Testis (tissue), 2 donors: ENCODE measurements around the gene ESPNL.

Experiments
- POLR2A ChIP-seq: fragments of 450-650 bp; IDR thresholded peaks from one replicate; pipeline ENCODE4 v1.6.1; 2017; ENCODE audit warnings: antibody characterized with exemption, mild to moderate bottlenecking, moderate library complexity
- TF ChIP-seq, protein P1 (sequence below), 3 experiments: fragments of 450-650 bp in 2 of 3; fragments of 200-600 bp in 1 of 3; sonication (generic) in 1 of 3; IDR thresholded peaks; one replicate each; pipeline ENCODE4 v1.5.1; 2016 to 2019; ENCODE audit warnings: antibody characterized with exemption in 3 of 3, mild to moderate bottlenecking in 2 of 3, moderate library complexity in 1 of 3

DNA sequence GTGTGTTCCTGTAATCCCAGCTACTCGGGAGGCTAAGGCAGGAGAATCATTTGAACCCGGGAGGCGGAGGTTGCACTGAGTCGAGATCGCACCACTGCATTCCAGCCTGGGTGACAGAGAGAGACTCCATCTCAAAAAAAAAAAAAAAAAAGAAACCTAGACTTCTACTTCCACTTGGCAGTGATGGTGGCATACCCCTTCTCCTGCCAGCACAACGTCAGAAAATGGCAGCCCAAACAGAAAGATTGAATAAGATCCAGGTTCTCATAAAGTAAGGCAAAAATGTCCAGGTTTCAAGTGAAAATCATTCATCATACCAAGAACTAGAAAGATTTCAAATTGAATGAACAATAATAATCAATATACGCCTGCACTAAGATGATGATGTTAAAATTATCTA lies 15.4 kb upstream of the ESPNL start:
- TF ChIP-seq, protein P1, sequence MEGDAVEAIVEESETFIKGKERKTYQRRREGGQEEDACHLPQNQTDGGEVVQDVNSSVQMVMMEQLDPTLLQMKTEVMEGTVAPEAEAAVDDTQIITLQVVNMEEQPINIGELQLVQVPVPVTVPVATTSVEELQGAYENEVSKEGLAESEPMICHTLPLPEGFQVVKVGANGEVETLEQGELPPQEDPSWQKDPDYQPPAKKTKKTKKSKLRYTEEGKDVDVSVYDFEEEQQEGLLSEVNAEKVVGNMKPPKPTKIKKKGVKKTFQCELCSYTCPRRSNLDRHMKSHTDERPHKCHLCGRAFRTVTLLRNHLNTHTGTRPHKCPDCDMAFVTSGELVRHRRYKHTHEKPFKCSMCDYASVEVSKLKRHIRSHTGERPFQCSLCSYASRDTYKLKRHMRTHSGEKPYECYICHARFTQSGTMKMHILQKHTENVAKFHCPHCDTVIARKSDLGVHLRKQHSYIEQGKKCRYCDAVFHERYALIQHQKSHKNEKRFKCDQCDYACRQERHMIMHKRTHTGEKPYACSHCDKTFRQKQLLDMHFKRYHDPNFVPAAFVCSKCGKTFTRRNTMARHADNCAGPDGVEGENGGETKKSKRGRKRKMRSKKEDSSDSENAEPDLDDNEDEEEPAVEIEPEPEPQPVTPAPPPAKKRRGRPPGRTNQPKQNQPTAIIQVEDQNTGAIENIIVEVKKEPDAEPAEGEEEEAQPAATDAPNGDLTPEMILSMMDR (IDR thresholded peaks at IDR 0.05), result no peak
- TF ChIP-seq POLR2A, result no peak
